ENCODE data around the gene C1R.

C1R gene

DNA sequence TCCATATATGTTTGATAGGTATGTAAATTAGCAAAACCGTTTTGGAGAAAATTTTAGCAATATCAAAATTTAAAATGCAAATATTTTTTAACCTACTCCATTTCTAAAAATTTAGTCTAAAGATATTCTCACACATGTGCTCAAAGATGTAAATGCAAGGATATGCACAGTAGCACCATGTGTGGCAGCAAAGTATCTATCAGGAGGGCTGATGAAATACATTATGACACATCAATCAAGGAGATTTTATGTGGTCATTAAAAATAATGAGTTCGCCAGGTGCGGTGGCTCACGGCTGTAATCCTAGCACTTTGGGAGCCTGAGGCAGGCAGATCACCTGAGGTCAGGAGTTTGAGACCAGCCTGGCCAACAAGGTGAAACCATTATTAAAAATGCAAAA lies 8.0 kb upstream of the C1R start:
- DNase-seq (ENCODE audit: low read depth in 2 of 3, low spot score in 2 of 3), result no peak

DNA sequence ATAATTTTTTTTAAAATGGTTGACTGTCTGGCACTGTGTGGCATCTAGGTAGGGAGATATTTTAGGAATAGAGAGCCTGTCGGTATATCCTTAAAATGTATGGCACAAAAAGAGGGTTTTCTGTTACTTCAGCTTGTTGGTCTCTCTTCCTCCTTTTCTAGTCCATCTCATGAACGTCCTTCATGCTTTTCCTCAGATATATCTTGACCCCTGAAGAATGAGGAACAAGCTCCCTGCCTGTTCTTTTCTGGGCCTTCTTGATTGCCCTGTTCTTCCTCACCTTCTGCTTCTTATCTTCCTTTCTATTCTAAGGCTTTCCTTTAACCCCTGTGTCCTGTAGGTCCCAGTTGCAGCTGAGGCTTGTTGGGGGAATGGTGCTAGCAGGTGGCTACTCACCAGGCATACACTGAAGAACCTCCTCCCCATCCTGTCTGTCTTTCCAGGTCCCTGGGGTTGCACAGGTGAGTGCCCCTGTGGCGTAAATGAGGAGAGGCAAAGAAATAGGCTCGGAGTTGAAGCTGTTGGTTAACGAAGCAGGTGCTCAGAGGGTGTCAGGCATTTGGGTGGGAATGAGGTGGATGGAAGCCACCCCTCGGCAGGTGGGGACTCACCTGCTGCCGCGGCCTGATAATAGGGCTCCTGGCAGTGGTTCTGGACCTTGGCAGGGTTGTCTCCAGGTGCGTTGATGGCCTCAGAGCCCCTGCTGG lies 7.2 kb upstream of the C1R start:
- DNase-seq (ENCODE audit: low read depth in 2 of 3, low spot score in 2 of 3), result no peak

DNA sequence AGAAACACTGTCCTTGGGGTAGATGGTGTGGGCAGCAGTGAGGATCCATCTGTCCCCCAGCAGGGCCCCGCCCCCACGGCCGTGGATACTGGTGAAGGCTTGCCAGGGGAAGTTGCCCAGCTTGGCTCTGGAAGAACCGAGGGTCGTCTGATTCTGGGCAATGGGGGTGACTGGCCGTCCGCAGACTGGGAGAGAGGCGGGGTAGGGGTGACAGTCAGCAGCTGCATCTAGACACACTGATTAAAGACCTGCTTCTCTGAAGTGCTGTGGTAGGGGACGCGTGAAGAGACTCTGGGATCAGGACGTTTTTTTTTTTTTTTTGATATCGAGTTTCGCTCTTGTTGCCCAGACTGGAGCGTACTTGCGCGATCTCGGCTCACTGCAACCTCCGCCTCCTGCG lies 4.7 kb upstream of the C1R start:
- no peak for DNase-seq (ENCODE audit: low read depth in 2 of 3, low spot score in 2 of 3)

DNA sequence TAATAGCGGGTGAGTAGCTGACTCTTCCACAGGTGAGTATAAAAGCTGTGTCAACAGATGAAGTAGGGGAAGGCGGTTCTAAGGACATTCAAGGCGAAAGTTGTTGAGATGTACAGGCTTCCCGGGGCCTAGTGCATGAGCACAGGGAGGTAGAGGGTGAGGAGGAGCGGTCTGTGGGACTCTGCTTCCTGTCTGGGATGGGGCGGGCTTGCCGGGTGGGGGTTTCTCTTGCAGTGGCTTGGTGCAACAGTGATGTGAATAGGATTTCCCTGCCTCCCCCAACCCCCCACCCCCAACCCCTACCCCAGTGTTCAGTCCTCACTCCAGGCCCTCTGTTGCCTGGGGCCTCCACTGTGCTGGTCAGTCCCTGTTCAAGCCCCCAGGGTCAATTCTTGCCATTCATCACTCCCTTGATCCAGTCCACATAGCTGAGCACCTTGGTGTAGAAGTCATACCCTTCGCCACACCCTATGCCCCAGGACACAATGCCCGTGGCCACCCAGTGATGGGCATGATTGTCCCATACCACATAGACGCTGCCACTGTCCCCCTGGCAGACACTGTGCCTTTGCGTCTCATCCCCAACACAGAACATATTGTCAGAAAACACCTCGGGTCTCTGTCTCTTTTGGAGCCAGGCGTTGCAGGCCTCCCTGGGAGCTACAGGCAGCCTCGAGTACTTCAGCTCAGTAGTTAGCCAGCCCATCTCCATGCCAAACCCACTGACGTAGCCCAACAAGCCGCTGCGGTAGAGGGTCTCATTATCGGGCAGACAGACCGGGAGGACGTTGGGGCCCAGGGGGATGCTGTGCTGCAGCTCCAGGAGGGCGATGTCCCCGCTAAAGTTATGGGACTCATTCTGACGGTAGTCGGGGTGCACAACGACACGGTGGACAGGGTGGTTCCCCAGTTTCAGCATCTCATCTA lies 4.0 kb upstream of the C1R start:
- DNase-seq (ENCODE audit: low read depth in 2 of 3, low spot score in 2 of 3), result no peak

DNA sequence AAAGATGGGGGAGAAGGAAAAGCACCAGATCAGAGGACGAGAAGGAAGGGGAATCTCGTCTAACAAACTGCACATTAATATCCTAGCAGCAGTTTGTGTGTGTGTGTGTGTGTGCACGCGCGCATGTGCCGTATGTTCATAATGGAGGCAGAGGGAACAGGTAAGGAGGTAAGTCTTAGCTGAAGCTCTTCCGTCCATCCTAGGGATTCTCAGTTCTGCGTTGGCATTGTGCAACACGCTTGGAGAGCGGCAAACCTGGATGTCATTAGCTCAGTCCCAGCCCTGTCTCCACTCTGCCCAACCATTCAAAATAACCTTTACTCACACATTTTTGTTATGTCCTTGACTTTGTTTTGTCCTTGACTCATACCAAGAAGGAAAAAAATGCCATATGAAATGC lies 1.6 kb upstream of the C1R start:
- no peak for DNase-seq (ENCODE audit: low read depth in 2 of 3, low spot score in 2 of 3)

DNA sequence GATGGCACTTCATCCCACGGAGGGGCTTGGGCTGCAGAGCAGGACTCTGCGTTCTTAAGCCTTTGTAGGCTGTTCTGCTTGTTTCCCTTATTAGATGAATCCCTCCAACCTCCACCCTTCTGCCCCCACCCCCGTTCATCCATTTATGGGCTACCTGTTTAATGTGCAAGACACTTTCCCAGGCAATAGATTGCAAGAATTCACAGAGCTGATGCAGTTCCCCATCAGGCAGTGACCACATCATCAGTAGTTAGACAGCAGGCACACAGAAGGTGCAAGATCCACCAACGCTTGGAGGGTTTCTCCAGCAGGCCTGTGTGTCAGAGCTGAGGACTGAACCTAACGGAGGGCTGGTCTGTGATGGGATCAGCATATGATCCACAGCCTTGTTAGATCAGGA lies 1.2 kb upstream of the C1R start:
- DNase-seq (ENCODE audit: low read depth in 2 of 3, low spot score in 2 of 3), result no peak

DNA sequence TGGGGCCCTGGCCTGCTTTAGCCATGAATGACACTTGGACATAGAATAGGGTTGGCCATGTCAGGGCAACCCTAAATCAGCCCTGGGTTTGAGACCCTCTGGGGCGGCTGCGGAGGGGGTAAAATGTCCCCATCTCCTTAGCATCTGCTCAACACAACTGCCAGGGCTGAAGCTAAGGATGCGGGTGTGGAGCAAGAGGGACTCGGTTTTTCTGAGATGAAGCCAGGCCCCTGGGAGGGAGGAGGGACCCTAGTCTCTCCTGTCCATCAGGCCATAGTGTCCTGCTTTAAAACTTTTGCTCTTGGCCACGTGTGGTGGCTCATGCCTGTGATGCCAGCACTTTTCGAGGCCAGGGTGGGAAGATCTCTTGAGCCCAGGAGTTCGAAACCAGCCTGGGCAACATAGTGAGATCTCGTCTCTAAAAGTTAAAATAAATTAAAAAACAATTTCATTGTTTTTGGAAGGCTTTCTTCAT lies 778 bp upstream of the C1R start:
- no peak for DNase-seq (ENCODE audit: low read depth in 2 of 3, low spot score in 2 of 3)

DNA sequence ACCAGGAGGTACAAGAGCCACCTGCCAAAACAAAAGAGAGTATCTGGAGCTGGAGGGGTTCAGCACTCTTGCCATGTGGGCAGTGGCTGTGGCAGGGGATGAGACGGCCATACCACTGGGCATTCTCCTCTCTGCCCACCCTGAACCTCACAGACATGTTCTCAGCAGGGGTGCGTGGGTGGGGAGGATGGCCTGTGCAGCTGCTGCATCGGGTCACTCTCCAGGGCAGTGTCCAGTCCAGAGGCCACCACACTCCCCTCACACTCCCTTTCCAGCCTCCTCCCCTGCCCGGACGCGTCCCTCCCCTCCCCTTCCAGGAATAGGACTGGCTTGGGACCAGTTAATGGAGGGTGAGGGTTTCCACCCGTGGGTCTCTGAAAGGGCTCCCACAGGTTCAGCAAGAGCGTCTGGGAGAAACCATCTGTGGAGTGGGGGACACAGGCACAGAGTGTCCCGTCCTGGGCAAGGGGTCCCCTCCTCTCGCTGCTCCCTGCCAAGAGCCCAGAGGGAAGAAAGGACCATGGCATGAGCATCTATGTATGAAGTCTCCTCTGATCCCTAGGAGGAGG lies 501 bp downstream of the C1R start:
- no peak for DNase-seq (ENCODE audit: low read depth in 2 of 3, low spot score in 2 of 3)

DNA sequence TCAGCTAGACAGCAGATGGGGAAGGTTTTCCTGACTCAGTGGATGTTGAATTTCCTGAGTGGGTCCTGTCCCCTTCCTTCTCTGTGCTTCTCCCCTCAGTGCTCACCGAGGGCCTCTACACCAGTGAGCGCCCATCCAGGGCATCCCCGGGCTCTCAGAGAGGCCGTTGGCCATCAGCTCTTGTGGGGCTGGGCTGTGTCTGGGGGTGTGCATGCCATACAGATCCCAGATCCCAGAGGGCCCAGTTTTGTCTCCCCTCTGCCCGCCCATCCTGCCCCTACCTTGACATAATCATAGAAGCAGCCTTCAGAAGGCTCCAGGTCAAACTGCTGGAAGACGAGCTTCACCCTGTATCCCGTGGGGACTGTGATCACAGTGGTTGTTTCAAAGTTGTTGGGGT lies 1.1 kb downstream of the C1R start:
- DNase-seq (ENCODE audit: low read depth in 2 of 3, low spot score in 2 of 3), result no peak

DNA sequence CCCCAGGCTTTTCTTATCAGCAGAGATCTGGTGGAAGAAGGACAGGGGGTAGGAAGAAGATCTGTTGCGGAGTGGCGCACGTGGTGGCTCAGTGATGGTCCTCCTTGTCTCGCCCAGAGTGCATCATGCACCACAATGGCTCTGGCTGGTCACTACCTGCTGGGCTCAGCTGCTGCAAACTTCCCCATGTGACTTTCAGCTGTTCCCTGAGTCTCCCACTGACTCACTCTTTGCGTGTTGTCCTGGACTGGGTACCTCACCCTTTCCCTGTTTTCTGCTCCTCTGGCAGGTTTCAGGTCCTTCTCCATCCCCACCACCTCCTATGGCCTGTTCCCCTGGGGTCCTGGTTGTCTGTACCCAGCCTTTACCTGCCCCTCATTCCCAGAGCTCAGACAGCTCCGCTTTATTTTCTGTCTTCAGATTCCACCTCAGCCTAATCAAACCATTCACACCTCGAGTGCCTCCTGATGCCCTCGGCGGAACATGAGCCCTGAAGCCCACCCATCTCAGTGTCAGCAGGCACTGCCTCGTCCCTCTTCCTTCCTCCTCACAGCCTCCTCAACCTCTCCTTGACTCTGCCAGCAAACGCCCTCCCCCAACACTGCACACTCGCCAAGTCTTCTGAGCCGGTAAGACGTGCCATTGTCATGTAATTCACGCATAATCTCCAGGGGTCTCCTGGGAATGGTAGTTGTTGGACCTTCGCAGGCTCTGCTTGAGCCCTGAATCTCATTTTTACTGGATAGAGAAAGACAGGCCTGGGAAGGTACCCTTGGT lies 1.8 kb downstream of the C1R start:
- DNase-seq (ENCODE audit: low read depth in 2 of 3, low spot score in 2 of 3), result no peak

DNA sequence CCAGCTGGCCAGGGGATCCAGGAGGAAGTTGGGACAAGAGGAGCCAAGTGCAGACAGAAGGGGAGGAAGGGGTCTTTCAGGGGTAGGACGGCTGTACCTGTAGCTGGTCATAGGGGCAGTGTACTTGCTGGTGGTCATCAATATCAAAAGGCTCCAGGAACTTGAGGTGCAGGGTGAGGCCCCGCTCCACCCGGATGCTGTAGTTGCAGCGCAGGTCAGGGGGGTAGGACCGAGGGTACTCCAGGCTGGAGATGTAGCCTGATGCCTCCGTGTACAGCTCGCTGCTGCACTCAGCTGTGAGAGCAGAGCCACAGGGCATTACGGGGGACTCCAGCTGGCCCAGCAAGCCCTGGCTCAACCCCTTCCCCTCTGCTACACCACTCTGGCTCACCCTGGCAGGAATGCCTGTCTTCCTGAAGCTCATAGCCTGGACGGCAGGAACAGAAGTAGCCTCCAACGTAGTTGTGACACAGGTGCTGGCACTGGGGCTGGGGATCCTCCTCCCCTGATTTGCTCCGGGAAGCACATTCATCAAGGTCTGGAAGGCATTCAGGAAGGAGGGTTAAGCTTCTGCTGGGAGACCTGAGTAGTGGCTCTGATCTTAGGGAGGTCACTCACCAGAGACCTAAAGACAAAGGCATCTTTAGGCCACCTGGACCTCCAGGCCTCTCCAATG lies 2.9 kb downstream of the C1R start:
- no peak for DNase-seq (ENCODE audit: low read depth in 2 of 3, low spot score in 2 of 3)

DNA sequence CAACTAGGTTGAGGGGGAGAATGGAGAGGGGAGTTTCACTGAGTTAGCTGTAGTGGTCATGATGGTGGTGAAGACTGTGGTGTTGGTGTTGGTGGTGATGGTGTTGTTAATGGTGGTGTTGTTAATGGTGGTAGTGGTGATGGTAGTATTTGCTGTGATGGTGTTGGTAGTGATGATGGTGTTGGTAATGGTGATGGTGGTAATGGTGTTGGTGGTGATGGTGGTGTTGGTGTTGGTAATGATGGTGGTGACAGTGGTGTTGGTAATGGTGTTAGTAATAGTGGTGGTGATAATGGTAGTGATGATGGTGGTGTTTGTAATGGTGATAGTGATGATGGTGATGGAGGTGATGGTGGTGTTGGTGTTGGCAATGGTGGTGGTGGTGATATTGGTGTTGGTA lies 9.1 kb downstream of the C1R start:
- DNase-seq (ENCODE audit: low read depth in 2 of 3, low spot score in 2 of 3), result no peak

DNA sequence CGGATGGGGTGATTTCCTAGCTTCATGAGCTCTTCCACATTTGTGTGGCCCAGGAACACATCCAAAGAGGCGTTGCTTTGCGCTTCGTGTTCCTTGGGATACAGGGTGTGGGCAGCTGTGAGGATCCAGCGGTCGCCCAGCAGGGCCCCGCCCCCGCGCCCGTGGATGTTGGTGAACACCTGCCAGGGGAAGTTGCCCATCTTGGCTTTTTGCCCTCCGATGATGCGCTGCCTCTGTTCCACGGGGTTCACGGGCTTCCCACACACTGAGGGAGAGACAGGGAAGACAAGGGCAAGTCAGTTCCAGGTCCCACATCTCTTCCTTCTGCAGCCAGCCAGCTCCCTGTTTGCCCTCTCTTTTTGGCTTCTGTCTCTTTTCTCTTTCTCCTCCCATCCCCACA lies 11.2 kb downstream of the C1R start:
- DNase-seq (ENCODE audit: low read depth in 2 of 3, low spot score in 2 of 3), result no peak

DNA sequence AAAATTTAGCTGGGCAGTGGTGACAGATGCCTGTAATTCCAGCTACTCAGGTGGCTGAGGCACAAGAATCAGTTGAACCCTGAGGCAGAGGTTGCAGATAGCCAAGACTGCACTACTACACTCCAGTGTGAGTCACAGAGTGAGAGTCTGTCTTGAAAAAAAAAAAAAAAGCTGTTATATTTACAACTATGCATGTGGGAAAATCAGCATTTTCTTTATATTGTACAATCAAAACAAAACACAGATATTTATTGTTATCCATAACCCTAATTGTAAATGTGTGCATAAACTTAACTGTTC lies 12.5 kb downstream of the C1R start:
- DNase-seq (ENCODE audit: low read depth in 2 of 3, low spot score in 2 of 3), result no peak

DNA sequence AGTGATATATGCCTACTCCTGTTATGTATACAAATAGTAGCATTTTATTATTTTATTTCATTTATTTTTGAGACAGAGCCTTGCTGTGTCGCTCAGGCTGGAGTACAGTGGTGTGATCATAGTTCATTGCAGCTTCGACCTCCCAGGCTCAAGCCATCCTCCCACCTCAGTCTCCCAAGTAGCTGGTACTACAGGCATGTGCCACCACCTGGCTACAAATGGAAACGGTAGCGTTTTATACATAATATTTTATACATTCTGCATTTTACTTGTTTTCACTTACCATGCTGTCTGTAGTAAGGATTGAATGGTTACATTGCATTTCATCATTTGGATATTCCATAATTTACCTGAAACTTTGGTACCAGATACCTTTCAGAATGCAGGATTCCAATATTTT lies 14.1 kb downstream of the C1R start:
- DNase-seq (ENCODE audit: low read depth in 2 of 3, low spot score in 2 of 3), result no peak

DNA sequence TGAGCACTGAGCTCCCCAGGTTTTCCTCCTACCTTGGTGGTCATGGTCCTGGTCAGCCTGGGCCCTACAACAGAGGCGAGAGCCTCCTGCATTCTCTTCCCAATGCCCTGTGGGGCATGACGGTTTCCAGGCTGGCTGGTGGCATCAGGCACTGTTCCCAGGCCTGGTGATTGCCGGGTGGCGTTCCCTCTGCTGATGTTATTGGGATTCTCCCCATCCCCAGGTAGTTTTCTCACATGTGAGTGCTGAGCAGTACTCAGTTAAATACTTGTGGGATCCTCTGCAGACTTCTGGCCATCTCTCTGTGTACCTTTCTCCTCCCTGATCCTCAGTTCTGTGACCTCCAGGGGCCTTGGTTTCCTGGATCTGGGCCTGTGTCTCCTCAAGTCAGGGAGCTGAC lies 15.8 kb downstream of the C1R start:
- DNase-seq (ENCODE audit: low read depth in 2 of 3, low spot score in 2 of 3), result no peak

DNA sequence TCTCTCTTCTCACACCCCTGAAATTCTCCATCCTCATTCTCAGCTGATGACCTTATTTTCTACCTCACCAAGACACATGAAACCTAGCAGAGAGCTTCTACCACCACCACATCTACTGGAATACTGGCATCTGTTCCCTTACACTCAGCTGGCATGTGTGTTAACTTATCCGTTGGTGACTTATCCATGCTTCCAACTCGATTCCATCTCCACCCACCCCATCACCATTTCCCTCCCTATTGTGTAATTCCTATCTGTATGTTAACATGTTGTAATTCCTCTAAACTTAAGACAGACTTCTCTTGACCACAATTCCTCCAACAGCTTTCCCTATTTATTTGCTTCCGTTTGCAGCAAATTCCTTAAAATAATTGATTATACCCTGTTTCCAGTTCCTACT lies 16.3 kb downstream of the C1R start:
- DNase-seq (ENCODE audit: low read depth in 2 of 3, low spot score in 2 of 3), result no peak

DNA sequence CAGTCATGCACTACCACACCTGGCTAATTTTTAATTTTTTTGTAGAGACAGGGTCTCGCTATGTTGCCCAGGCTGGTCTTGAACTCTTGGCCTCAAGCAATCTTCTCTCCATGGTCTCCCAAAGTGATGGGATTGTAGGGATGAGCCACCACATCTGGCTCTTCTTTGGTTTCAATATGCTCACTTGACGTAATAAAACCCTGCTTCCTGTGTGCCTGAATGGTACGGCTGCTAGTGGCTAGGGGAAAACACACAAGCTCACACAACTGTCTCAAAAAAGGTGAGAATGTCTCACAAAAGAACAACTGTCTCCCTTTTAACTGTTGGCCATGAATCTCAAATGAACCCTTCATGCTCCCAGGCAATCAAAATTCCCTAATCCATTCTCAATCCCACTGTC lies 16.7 kb downstream of the C1R start:
- no peak for DNase-seq (ENCODE audit: low read depth in 2 of 3, low spot score in 2 of 3)

DNA sequence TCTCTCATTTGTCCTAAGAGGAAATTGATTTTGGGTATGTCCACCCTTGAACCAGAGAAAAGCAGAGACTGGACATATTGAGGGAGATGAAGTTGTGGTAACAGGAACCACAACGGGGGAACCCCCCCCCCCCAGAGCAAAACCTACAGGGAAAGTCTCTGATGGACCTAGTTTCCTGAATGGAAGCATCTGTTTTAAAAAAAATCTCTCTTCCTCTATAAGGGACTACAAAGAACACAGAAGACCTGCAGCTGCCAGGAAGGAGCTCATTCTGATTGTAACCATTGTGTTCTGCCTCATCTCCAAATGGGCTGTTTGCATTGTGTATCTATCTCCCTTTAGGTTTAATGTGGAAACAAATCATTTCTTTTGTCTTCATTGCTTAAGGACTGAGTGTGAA lies 18.3 kb downstream of the C1R start:
- no peak for DNase-seq (ENCODE audit: low read depth in 2 of 3, low spot score in 2 of 3)

DNA sequence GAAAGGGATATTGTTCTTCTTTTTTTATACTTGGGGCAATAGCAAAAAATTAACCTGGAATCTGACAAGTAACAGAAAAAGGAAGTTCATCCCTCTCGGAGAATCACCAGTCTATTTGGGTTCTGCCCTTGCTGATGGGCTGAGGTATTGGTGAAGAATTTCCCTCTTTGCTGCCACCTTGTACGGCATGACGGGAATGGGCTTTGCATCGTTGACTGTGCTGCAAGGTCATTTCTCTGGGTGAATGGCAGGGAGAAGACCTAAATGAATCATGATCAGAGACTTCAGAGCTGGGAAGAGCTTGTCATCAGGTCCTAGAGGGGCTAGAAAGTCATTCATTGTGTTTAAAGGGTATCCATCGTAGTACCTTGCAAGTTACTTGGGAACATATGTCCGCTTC lies 19.7 kb downstream of the C1R start:
- no peak for DNase-seq (ENCODE audit: low read depth in 2 of 3, low spot score in 2 of 3)

DNA sequence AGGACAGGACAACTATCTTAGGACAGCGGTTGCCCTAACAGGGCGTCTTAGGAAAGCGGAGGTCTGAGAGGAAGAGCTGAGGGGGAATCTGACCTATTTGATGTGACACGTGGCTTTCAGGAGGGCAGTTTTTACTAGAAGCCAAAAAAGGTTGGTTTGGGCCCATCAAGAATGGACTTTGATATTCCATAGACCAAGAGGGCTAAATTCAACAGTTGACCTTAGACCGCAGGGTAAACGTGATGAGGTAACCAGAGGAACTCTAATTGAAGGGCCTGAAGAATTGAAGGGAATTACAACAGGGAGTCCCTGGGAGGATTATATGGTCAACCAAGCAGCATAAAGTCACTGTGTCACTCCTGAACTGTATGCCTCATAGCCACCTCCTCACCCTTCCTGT lies 20.2 kb downstream of the C1R start:
- DNase-seq (ENCODE audit: low read depth in 2 of 3, low spot score in 2 of 3), result no peak
